Right cardiac atrium (tissue), 5 donors: ENCODE measurements around the gene ADAM8. TPM values are rescaled to one million over a fixed set of nuclear protein-coding genes. Genes with fewer than 3 reads are reported as not detected.

Experiments used
- ATAC-seq, 2 donors: fragments of 200-7000 bp; cut with Tn5 transposase; one replicate each; pipeline versions ENCODE4 v1.8.0 to v1.9.1; 2020; ENCODE audit warnings: moderate library complexity in 2 of 2, mild to moderate bottlenecking in 1 of 2
- DNase-seq, 3 donors: peaks; one replicate each; pipeline ENCODE4 v3.0.0-alpha.2; 2020
- H3K27ac ChIP-seq: one replicate; pipeline ENCODE4 v1.5.1; 2013; ENCODE audit warnings: mild to moderate bottlenecking, low read length, control low read depth, moderate library complexity
- H3K27me3 ChIP-seq: one replicate; pipeline ENCODE4 v1.6.1; 2013; ENCODE audit not compliant: control insufficient read depth, insufficient read depth
- H3K4me1 ChIP-seq: one replicate; pipeline ENCODE4 v1.6.1; 2013; ENCODE audit warnings: low read length; ENCODE audit not compliant: control insufficient read depth, insufficient read depth
- H3K4me3 ChIP-seq: one replicate; pipeline ENCODE4 v1.5.1; 2013; ENCODE audit warnings: low read length, control low read depth
- H3K9me3 ChIP-seq: one replicate; pipeline ENCODE4 v1.6.1; 2013; ENCODE audit warnings: low read length; ENCODE audit not compliant: control insufficient read depth
- WGBS: extraction: QIAGEN DNeasy Blood & Tissue Kit; methylation state at CpG from one replicate; pipeline ENCODE4 v1.1.7; 2013; 5-methylcytosine and 5-hydroxymethylcytosine counted together
- intact Hi-C, 4 donors: fragments of 100-400 bp; cut with DNase I; formaldehyde crosslinking; loops; one replicate each; pipeline versions ENCODE4 v1.11.0 to v1.14.0; 2022 to 2023
- polyA plus RNA-seq: library from polyadenylated mRNA; stranded (reverse); fragments of 200-250 nt; gene quantifications from one replicate; pipeline ENCODE4 v1.2.3, GENCODE V29; 2013
- total RNA-seq, 4 donors: library from RNA; stranded (reverse); fragmentation: NEBNext Ultra II Directional; extraction: Animal tissue kit (Norgen Biotek cat#: 25700); gene quantifications; one replicate each; pipeline ENCODE4 v1.2.1, GENCODE V29; 2021
- donor health status: healthy with polysubstance abuse.
- donor health status: DM: no; HTN: yes; CAD: no.
- donor health status: DM: no; HTN: no; CAD: no.
- donor health status: DM: no; HTN: yes; CAD: no; lungs with severe emphysema.
- donor health status: DM: yes; HTN: yes; CAD: no.

Gene ADAM8
- total and polyA plus RNA-seq, 5 donors = 0.50 to 2.1 (median 1.4) TPM

- ATAC-seq (no peak), DNase-seq (peak in 1 of 3 donors; percentile 57)
- no peaks in the 10 kb centered on the region for H3K9me3 ChIP-seq
- 34% methylated on average over 26 of the region's 26 CpGs for WGBS
- H3K27me3 ChIP-seq = no peaks in the 10 kb centered on the region
- intact Hi-C loops = no loop called here
- H3K4me3 ChIP-seq = no peak overlapping the region
- H3K4me1 ChIP-seq = no peaks in the 10 kb centered on the region
- H3K27ac ChIP-seq = no peak overlapping the region
Observed at GRCh38 chr10:133274751-133275683, 1.7 kb downstream of the ADAM8 start.

- 90% methylated on average over 28 of the region's 28 CpGs for WGBS
- Histone ChIP-seq H3K4me1 (no peaks in the 10 kb centered on the region), H3K27ac (no peak overlapping the region), H3K9me3 (no peaks in the 10 kb centered on the region), H3K27me3 (no peaks in the 10 kb centered on the region), H3K4me3 (no peak overlapping the region)
- ATAC-seq = no peak
- DNase-seq = peak in 1 of 3 donors; percentile 57
- intact Hi-C loops = no loop called here
Observed at GRCh38 chr10:133273534-133274143, 3.0 kb downstream of the ADAM8 start.

- no peaks in the 10 kb centered on the region for H3K4me1 ChIP-seq
- H3K27ac ChIP-seq = no peak overlapping the region
- WGBS = 86% methylated on average over 25 of the region's 25 CpGs
- no peaks in the 10 kb centered on the region for H3K9me3 ChIP-seq
- intact Hi-C loops = no loop called here
- no peak for ATAC-seq
- no peak overlapping the region for H3K4me3 ChIP-seq
- DNase-seq = peak in 1 of 3 donors; percentile 53
- no peaks in the 10 kb centered on the region for H3K27me3 ChIP-seq
Observed at GRCh38 chr10:133272964-133273420, 3.7 kb downstream of the ADAM8 start.

- WGBS = 85% methylated on average over 29 of the region's 29 CpGs
- no peak for ATAC-seq
- H3K4me1 ChIP-seq = no peaks in the 10 kb centered on the region
- no peak overlapping the region for H3K27ac ChIP-seq
- H3K9me3 ChIP-seq = no peaks in the 10 kb centered on the region
- intact Hi-C loops = no loop called here
- peak in 1 of 3 donors; percentile 48 for DNase-seq
- H3K27me3 ChIP-seq = no peaks in the 10 kb centered on the region
- H3K4me3 ChIP-seq = no peak overlapping the region
Observed at GRCh38 chr10:133272301-133272963, 4.2 kb downstream of the ADAM8 start.

- no peaks in the 10 kb centered on the region for H3K27me3 ChIP-seq
- intact Hi-C loops = no loop called here
- no peak overlapping the region for H3K4me3 ChIP-seq
- no peak overlapping the region for H3K27ac ChIP-seq
- H3K9me3 ChIP-seq = no peaks in the 10 kb centered on the region
- ATAC-seq (no peak), DNase-seq (no peak)
- 83% methylated on average over 35 of the region's 35 CpGs for WGBS
- H3K4me1 ChIP-seq = no peaks in the 10 kb centered on the region
Observed at GRCh38 chr10:133271521-133272300, 5.0 kb downstream of the ADAM8 start.

GRCh38 chr10:133270773-133271297, 5.8 kb downstream of the ADAM8 start:
- Histone ChIP-seq H3K27ac (no peak overlapping the region), H3K27me3 (no peaks in the 10 kb centered on the region), H3K9me3 (no peaks in the 10 kb centered on the region), H3K4me3 (no peak overlapping the region), H3K4me1 (no peaks in the 10 kb centered on the region)
- 93% methylated on average over 19 of the region's 19 CpGs for WGBS
- intact Hi-C loops = no loop called here
- no peak for DNase-seq
- ATAC-seq = no peak

GRCh38 chr10:133270204-133270603, 6.5 kb downstream of the ADAM8 start:
- H3K4me3 ChIP-seq = no peak overlapping the region
- intact Hi-C loops = no loop called here
- WGBS = 92% methylated on average over 20 of the region's 20 CpGs
- H3K9me3 ChIP-seq = no peaks in the 10 kb centered on the region
- ATAC-seq (no peak), DNase-seq (no peak)
- no peaks in the 10 kb centered on the region for H3K4me1 ChIP-seq
- no peaks in the 10 kb centered on the region for H3K27me3 ChIP-seq
- H3K27ac ChIP-seq = no peak overlapping the region

GRCh38 chr10:133269367-133269766, 7.3 kb downstream of the ADAM8 start:
- 90% methylated on average over 26 of the region's 26 CpGs for WGBS
- intact Hi-C loops = no loop called here
- Histone ChIP-seq H3K4me3 (no peak overlapping the region), H3K27me3 (no peaks in the 10 kb centered on the region), H3K4me1 (no peaks in the 10 kb centered on the region), H3K27ac (no peak overlapping the region), H3K9me3 (no peaks in the 10 kb centered on the region)
- DNase-seq (no peak), ATAC-seq (no peak)

GRCh38 chr10:133268532-133268931, 8.1 kb downstream of the ADAM8 start:
- no peak for DNase-seq
- Histone ChIP-seq H3K4me3 (no peak overlapping the region), H3K27me3 (no peaks in the 10 kb centered on the region), H3K4me1 (no peaks in the 10 kb centered on the region), H3K27ac (no peak overlapping the region), H3K9me3 (no peaks in the 10 kb centered on the region)
- intact Hi-C loops = no loop called here
- 91% methylated on average over 22 of the region's 22 CpGs for WGBS
- ATAC-seq = no peak

GRCh38 chr10:133267829-133268228, 8.8 kb downstream of the ADAM8 start:
- H3K27ac ChIP-seq = no peak overlapping the region
- intact Hi-C loops = no loop called here
- DNase-seq (no peak), ATAC-seq (no peak)
- no peaks in the 10 kb centered on the region for H3K27me3 ChIP-seq
- no peaks in the 10 kb centered on the region for H3K4me1 ChIP-seq
- H3K9me3 ChIP-seq = no peaks in the 10 kb centered on the region
- H3K4me3 ChIP-seq = no peak overlapping the region
- whole genome bisulfite sequencing = 86% methylated on average over 22 of the region's 22 CpGs
